Measurements from ENCODE around the gene LRRD1.

- TF ChIP-seq POLR2A (IDR thresholded peaks at IDR 0.05) (no peak), CTCF (IDR thresholded peaks at IDR 0.05) (no peak)
Observed at GRCh38 chr7:92095380-92095779, 83.6 kb downstream of the LRRD1 start.

All from body of pancreas (tissue), 4 donors.